ENCODE data around the gene C17orf75. TPM values are rescaled to one million over a fixed set of nuclear protein-coding genes. Genes with fewer than 3 reads are reported as not detected.
A peak's percentile ranks its signal among the peaks of the same experiment; 100 is the strongest.

The C17orf75 gene
- total and polyA plus RNA-seq, 10 donors = 9.3 to 25.8 (median 14.5) TPM

- 44 to 68% (median 55%) methylated on average over 3 of the region's 3 CpGs for WGBS, 5 donors
- peaks cover 0 to 28% (median 11%) of the 10 kb centered on the region in 6 donors for H3K4me1 ChIP-seq
- intact Hi-C loops (cut with DNase I; ENCODE audit: low total_unique reads) = no loop called here
- no peaks in the 10 kb centered on the region for H3K9me3 ChIP-seq
- no peak for DNase-seq
- H3K27me3 ChIP-seq (replicated peaks in 1 of 7) = no peaks in the 10 kb centered on the region
- TF ChIP-seq POLR2AphosphoS5 (IDR thresholded peaks at IDR 0.05) = no peak
- no peak for TF ChIP-seq CTCF (IDR thresholded peaks at IDR 0.05 in 8 of 11, conservative IDR thresholded peaks at IDR 0.05 in 3 of 11)
- TF ChIP-seq POLR2A (IDR thresholded peaks at IDR 0.05) = no peak
- H3K36me3 ChIP-seq = peaks cover 0 to 46% (median 21%) of the 10 kb centered on the region in 6 donors
- no peak overlapping the region for H3K4me3 ChIP-seq
- H3K27ac ChIP-seq = peak overlapping the region in 2 of 8 donors; percentile 7 to 31
Measured at GRCh38 chr17:32331243-32332040, 10.5 kb downstream of the C17orf75 start.

GRCh38 chr17:32330147-32330546 lies 11.8 kb downstream of the C17orf75 start:
- intact Hi-C loops (cut with DNase I; ENCODE audit: low total_unique reads) = no loop called here
- Histone ChIP-seq H3K4me3 (no peak overlapping the region), H3K4me1 (peaks cover 0 to 28% (median 11%) of the 10 kb centered on the region in 6 donors), H3K9me3 (no peaks in the 10 kb centered on the region), H3K27me3 (replicated peaks in 1 of 7) (no peaks in the 10 kb centered on the region), H3K36me3 (peaks cover 0 to 33% (median 15%) of the 10 kb centered on the region in 6 donors), H3K27ac (peak overlapping the region in 1 of 8 donors; percentile 3)
- DNase-seq = no peak
- TF ChIP-seq POLR2AphosphoS5 (IDR thresholded peaks at IDR 0.05) (no peak), POLR2A (IDR thresholded peaks at IDR 0.05) (no peak), CTCF (IDR thresholded peaks at IDR 0.05 in 8 of 11, conservative IDR thresholded peaks at IDR 0.05 in 3 of 11) (no peak)
- WGBS, 5 donors = 68 to 85% (median 77%) methylated on average over 3 of the region's 3 CpGs

- TF ChIP-seq CTCF (IDR thresholded peaks at IDR 0.05 in 8 of 11, conservative IDR thresholded peaks at IDR 0.05 in 3 of 11) (no peak), POLR2AphosphoS5 (IDR thresholded peaks at IDR 0.05) (no peak), POLR2A (IDR thresholded peaks at IDR 0.05) (no peak)
- H3K36me3 ChIP-seq = peaks cover 0 to 11% (median 0%) of the 10 kb centered on the region in 6 donors
- no peak overlapping the region for H3K4me3 ChIP-seq
- intact Hi-C loops (cut with DNase I; ENCODE audit: low total_unique reads) = no loop called here
- no peak overlapping the region for H3K27ac ChIP-seq
- no peak for DNase-seq
- H3K9me3 ChIP-seq = no peaks in the 10 kb centered on the region
- no peaks in the 10 kb centered on the region for H3K27me3 ChIP-seq (replicated peaks in 1 of 7)
- WGBS, 5 donors = 90 to 100% (median 97%) methylated on average over 1 of the region's 1 CpG
- H3K4me1 ChIP-seq = peaks cover 9 to 42% (median 22%) of the 10 kb centered on the region in 6 donors
Measured at GRCh38 chr17:32327911-32328310, 14.1 kb downstream of the C17orf75 start.

- WGBS, 5 donors = 31 to 48% (median 40%) methylated on average over 11 of the region's 11 CpGs
- Histone ChIP-seq H3K27ac (no peak overlapping the region), H3K9me3 (no peaks in the 10 kb centered on the region), H3K4me1 (peaks cover 0 to 27% (median 18%) of the 10 kb centered on the region in 6 donors), H3K36me3 (no peaks in the 10 kb centered on the region), H3K27me3 (replicated peaks in 1 of 7) (no peaks in the 10 kb centered on the region), H3K4me3 (peak overlapping the region in 3 of 8 donors; percentile 22 to 51 (median 23))
- no peak for TF ChIP-seq CTCF (IDR thresholded peaks at IDR 0.05 in 8 of 11, conservative IDR thresholded peaks at IDR 0.05 in 3 of 11)
- no peak for TF ChIP-seq POLR2A (IDR thresholded peaks at IDR 0.05)
- TF ChIP-seq POLR2AphosphoS5 (IDR thresholded peaks at IDR 0.05) = no peak
- intact Hi-C loops (cut with DNase I; ENCODE audit: low total_unique reads) = no loop called here
- DNase-seq = peak; percentile 56
Measured at GRCh38 chr17:32323811-32324491, 18.0 kb downstream of the C17orf75 start.

All from spleen (tissue), 11 donors.